ENCODE data around the gene HMG20A. TPM values are rescaled to one million over a fixed set of nuclear protein-coding genes. Genes with fewer than 3 reads are reported as not detected.

The HMG20A gene
- total and polyA plus RNA-seq, 2 of the 13 experiments (the other 11 are each of a cell fraction or from before 2014, with no cell fraction given) = 28.0 to 35.2 TPM

DNA sequence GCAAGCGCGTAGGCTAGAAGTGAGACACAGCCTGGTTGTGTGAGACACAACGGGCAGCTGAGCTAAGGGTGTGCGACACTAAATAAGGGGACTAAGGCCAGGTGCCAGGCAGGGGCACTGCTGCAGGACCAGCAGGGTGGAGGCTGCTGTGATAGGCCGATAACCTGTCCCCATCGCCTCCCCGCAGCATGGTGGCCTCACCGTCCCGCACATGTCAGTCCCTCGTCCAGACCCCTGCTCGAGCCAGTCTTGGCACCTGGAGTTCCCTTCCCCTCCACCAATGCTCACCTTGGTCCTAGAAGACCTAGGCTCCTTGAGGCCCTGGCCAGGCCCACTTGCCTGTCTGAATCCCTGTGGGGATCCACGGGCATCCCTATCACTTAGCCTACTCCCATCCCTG is 96.1 kb downstream of the HMG20A start:
- no peak overlapping the region for H3K27ac ChIP-seq (ENCODE audit: extremely low read length, insufficient read depth, low read length)
- intact Hi-C loops (cut with micrococcal nuclease; ENCODE audit: unreplicated experiment) = no loop called here
- CTCF ChIA-PET (ENCODE audit: low intra/inter-chr PET ratio, low total read pairs) = no interaction called here
- no peak overlapping the region for H2AFZ ChIP-seq (ENCODE audit: low read length)
- H3K9ac ChIP-seq (ENCODE audit: insufficient read depth, low read depth, low read length) = no peak overlapping the region
- peaks cover 10% of the 10 kb centered on the region for H3K4me1 ChIP-seq (ENCODE audit: insufficient read depth, low read length)
- H4K20me1 ChIP-seq (ENCODE audit: insufficient read depth, low read length) = no peaks in the 10 kb centered on the region
- H3K9me3 ChIP-seq (ENCODE audit: low read length) = no peaks in the 10 kb centered on the region
- H3K79me2 ChIP-seq (ENCODE audit: insufficient read depth, low read length) = no peaks in the 10 kb centered on the region
- no peak for ATAC-seq
- H3K4me3 ChIP-seq (replicated peaks in 1 of 3; ENCODE audit: insufficient read depth in 1 of 3, low read depth in 2 of 3, low read length in 3 of 3) = no peak overlapping the region
- POLR2A ChIA-PET = no interaction called here
- no peak for FAIRE-seq
- no TSS peak for BruUV-seq (replicated peaks)
- H3K27me3 ChIP-seq (ENCODE audit: control insufficient read depth in 1 of 2, insufficient read depth in 2 of 2, low read length in 2 of 2) = peaks cover 0 to 7% of the 10 kb centered on the region in 2 experiments; a peak in 1 of 5 replicates
- H3K36me3 ChIP-seq (replicated peaks in 1 of 2; ENCODE audit: control insufficient read depth in 1 of 2, insufficient read depth in 2 of 2, low read length in 2 of 2) = no peaks in the 10 kb centered on the region
- in situ Hi-C loops (cut with HindIII; ENCODE audit: extremely low pct_ligation_motif_present, low pct_unique_long_range_greater_than_20kb) = no loop called here
- no peak for DNase-seq (ENCODE audit: low spot score)
- WGBS (ENCODE audit: low lambda C conversion rate) = 80% methylated on average over 10 of the region's 12 CpGs
- no peak overlapping the region for H3K4me2 ChIP-seq (ENCODE audit: low read depth, low read length)
- TF ChIP-seq SIX4 (CRISPR knock-in tag; IDR thresholded peaks at IDR 0.05) (no peak), ZSCAN25 (CRISPR knock-in tag; IDR thresholded peaks at IDR 0.05) (no peak), MLXIP (CRISPR knock-in tag; IDR thresholded peaks at IDR 0.05; ENCODE audit: borderline replicate concordance) (no peak), ZNF329 (CRISPR knock-in tag; IDR thresholded peaks at IDR 0.05; ENCODE audit: low read depth) (no peak), DMAP1 (CRISPR knock-in tag; IDR thresholded peaks at IDR 0.05) (no peak), FIP1L1 (IDR thresholded peaks at IDR 0.05; ENCODE audit: borderline replicate concordance, insufficient read depth, low read depth, low read length) (no peak), ZNF362 (CRISPR knock-in tag; IDR thresholded peaks at IDR 0.05; ENCODE audit: borderline replicate concordance) (no peak), ZSCAN9 (CRISPR knock-in tag; IDR thresholded peaks at IDR 0.05; ENCODE audit: borderline replicate concordance) (no peak), ZNF709 (CRISPR knock-in tag; IDR thresholded peaks at IDR 0.05) (no peak), HHEX (CRISPR knock-in tag; IDR thresholded peaks at IDR 0.05) (no peak), ARID2 (CRISPR knock-in tag; IDR thresholded peaks at IDR 0.05; ENCODE audit: borderline replicate concordance) (no peak), PAWR (CRISPR knock-in tag; IDR thresholded peaks at IDR 0.05; ENCODE audit: borderline replicate concordance) (no peak)
- TF ChIP-seq, protein P1, sequence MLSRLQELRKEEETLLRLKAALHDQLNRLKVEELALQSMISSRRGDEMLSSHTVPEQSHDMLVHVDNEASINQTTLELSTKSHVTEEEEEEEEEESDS (CRISPR knock-in tag; IDR thresholded peaks at IDR 0.05; ENCODE audit: borderline replicate concordance) = no peak
- TF ChIP-seq, protein P2, sequence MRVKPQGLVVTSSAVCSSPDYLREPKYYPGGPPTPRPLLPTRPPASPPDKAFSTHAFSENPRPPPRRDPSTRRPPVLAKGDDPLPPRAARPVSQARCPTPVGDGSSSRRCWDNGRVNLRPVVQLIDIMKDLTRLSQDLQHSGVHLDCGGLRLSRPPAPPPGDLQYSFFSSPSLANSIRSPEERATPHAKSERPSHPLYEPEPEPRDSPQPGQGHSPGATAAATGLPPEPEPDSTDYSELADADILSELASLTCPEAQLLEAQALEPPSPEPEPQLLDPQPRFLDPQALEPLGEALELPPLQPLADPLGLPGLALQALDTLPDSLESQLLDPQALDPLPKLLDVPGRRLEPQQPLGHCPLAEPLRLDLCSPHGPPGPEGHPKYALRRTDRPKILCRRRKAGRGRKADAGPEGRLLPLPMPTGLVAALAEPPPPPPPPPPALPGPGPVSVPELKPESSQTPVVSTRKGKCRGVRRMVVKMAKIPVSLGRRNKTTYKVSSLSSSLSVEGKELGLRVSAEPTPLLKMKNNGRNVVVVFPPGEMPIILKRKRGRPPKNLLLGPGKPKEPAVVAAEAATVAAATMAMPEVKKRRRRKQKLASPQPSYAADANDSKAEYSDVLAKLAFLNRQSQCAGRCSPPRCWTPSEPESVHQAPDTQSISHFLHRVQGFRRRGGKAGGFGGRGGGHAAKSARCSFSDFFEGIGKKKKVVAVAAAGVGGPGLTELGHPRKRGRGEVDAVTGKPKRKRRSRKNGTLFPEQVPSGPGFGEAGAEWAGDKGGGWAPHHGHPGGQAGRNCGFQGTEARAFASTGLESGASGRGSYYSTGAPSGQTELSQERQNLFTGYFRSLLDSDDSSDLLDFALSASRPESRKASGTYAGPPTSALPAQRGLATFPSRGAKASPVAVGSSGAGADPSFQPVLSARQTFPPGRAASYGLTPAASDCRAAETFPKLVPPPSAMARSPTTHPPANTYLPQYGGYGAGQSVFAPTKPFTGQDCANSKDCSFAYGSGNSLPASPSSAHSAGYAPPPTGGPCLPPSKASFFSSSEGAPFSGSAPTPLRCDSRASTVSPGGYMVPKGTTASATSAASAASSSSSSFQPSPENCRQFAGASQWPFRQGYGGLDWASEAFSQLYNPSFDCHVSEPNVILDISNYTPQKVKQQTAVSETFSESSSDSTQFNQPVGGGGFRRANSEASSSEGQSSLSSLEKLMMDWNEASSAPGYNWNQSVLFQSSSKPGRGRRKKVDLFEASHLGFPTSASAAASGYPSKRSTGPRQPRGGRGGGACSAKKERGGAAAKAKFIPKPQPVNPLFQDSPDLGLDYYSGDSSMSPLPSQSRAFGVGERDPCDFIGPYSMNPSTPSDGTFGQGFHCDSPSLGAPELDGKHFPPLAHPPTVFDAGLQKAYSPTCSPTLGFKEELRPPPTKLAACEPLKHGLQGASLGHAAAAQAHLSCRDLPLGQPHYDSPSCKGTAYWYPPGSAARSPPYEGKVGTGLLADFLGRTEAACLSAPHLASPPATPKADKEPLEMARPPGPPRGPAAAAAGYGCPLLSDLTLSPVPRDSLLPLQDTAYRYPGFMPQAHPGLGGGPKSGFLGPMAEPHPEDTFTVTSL (CRISPR knock-in tag; IDR thresholded peaks at IDR 0.05; ENCODE audit: borderline replicate concordance) = no peak
- TF ChIP-seq, protein P3, sequence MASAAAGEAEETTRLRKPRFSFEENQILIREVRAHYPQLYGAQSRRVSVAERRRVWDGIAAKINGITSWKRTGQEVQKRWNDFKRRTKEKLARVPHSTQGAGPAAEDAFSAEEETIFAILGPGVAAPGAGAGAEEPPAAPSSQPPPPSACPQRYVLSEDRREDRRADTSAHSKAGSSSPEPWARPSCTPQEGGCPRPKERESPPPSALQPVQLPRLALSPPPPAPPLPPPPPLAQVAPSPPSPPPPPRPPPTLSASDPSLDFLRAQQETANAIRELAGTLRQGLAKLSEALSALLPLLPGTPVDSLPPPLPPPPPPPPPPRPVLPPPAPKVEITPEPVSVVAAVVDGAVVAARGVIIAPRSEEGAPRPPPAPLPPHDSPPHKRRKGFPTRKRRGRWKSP (CRISPR knock-in tag; IDR thresholded peaks at IDR 0.05) = no peak

All from HepG2 (cell line).